Spleen (tissue), 7 donors: Measurements from ENCODE around the gene CCNY.
A peak's percentile ranks its signal among the peaks of the same experiment; 100 is the strongest.

Source experiments
- POLR2A ChIP-seq, 3 donors: fragments of 450-650 bp; IDR thresholded peaks; one replicate each; pipeline ENCODE4 v1.5.1; 2017; ENCODE audit warnings: antibody characterized with exemption in 3 of 3, mild to moderate bottlenecking in 1 of 3
- POLR2AphosphoS5 ChIP-seq, 3 donors: sonication (generic); formaldehyde crosslinking; IDR thresholded peaks; one replicate each; pipeline ENCODE4 v1.5.1; 2017; ENCODE audit warnings: antibody characterized with exemption in 3 of 3
- TF ChIP-seq, protein P1 (sequence below), 11 experiments: fragments of 200-600 bp in 7 of 11; fragments of 450-650 bp in 4 of 11; sonication (generic) in 4 of 11; IDR thresholded peaks in 8 of 11; conservative IDR thresholded peaks in 3 of 11; 1 replicate in 7 of 11; 2 replicates in 4 of 11; pipeline versions ENCODE4 v1.4.0 to v1.8.0; 2016 to 2021; ENCODE audit warnings: antibody characterized with exemption in 11 of 11, inconsistent platforms in 4 of 11, mild to moderate bottlenecking in 1 of 11
- donor health status: DM: no; HTN: no; CAD: no; lungs with moderate emphysema.
- donor health status: DM: no; HTN: no; CAD: no.
- donor health status: DM: no; HTN: no; CAD: no.

- TF ChIP-seq, protein P1, sequence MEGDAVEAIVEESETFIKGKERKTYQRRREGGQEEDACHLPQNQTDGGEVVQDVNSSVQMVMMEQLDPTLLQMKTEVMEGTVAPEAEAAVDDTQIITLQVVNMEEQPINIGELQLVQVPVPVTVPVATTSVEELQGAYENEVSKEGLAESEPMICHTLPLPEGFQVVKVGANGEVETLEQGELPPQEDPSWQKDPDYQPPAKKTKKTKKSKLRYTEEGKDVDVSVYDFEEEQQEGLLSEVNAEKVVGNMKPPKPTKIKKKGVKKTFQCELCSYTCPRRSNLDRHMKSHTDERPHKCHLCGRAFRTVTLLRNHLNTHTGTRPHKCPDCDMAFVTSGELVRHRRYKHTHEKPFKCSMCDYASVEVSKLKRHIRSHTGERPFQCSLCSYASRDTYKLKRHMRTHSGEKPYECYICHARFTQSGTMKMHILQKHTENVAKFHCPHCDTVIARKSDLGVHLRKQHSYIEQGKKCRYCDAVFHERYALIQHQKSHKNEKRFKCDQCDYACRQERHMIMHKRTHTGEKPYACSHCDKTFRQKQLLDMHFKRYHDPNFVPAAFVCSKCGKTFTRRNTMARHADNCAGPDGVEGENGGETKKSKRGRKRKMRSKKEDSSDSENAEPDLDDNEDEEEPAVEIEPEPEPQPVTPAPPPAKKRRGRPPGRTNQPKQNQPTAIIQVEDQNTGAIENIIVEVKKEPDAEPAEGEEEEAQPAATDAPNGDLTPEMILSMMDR (IDR thresholded peaks at IDR 0.05 in 8 of 11, conservative IDR thresholded peaks at IDR 0.05 in 3 of 11): no peak
- TF ChIP-seq POLR2A (IDR thresholded peaks at IDR 0.05): no peak
- TF ChIP-seq POLR2AphosphoS5 (IDR thresholded peaks at IDR 0.05): peak in 1 of 3 donors; percentile 14
These were observed 232.2 kb downstream of the CCNY start for GRCh38 chr10:35568483-35569015.
